CD14-positive monocyte (primary cell): ENCODE measurements around the gene PWP1. TPM values are rescaled to one million over a fixed set of nuclear protein-coding genes. Genes with fewer than 3 reads are reported as not detected.
A peak's percentile ranks its signal among the peaks of the same experiment; 100 is the strongest.

Experiments
- DNase-seq, 3 donors: peaks; one replicate each; pipeline ENCODE4 v3.0.0-alpha.2; 2011 to 2022
- H2AFZ ChIP-seq: 2 replicates; pipeline ENCODE4 v1.6.0; 2012; ENCODE audit warnings: mild to moderate bottlenecking, low read depth, low read length, inconsistent platforms; ENCODE audit not compliant: insufficient read depth, poor library complexity, severe bottlenecking
- H3K27ac ChIP-seq, 2 donors: 1 replicate in 1 of 2; 2 replicates in 1 of 2; pipeline ENCODE4 v1.5.1; 2012 to 2013; ENCODE audit warnings: low read length in 2 of 2, control low read depth in 1 of 2, inconsistent platforms in 1 of 2, low read depth in 1 of 2, mild to moderate bottlenecking in 1 of 2
- H3K27me3 ChIP-seq, 2 donors: one replicate each; pipeline versions ENCODE4 v1.6.0 to v1.6.1; 2011 to 2013; ENCODE audit warnings: low read length in 2 of 2; ENCODE audit not compliant: control insufficient read depth in 2 of 2, insufficient read depth in 2 of 2
- H3K36me3 ChIP-seq, 2 donors: replicated peaks in 1 of 2; 1 replicate in 1 of 2; 2 replicates in 1 of 2; pipeline versions ENCODE4 v1.5.1 to v1.6.1; 2012 to 2013; ENCODE audit warnings: low read length in 2 of 2, control low read depth in 1 of 2, inconsistent platforms in 1 of 2, mild to moderate bottlenecking in 1 of 2; ENCODE audit not compliant: insufficient read depth in 2 of 2, control insufficient read depth in 1 of 2
- H3K4me1 ChIP-seq, 2 donors: 1 replicate in 1 of 2; 2 replicates in 1 of 2; pipeline versions ENCODE4 v1.5.1 to v1.6.1; 2012 to 2013; ENCODE audit warnings: low read length in 2 of 2, control low read depth in 1 of 2, inconsistent platforms in 1 of 2, mild to moderate bottlenecking in 1 of 2, moderate library complexity in 1 of 2; ENCODE audit not compliant: insufficient read depth in 2 of 2, control insufficient read depth in 1 of 2
- H3K4me2 ChIP-seq: replicated peaks from 2 replicates; pipeline ENCODE3; 2012; ENCODE audit warnings: low read length, moderate library complexity, mild to moderate bottlenecking; ENCODE audit not compliant: poor library complexity, severe bottlenecking; ENCODE audit errors: extremely low read depth
- H3K4me3 ChIP-seq, 3 experiments: fragments of 200-600 bp in 1 of 3; sonication (generic) in 1 of 3; replicated peaks in 1 of 3; 1 replicate in 2 of 3; 2 replicates in 1 of 3; pipeline ENCODE4 v1.5.1; 2011 to 2013; ENCODE audit warnings: low read length in 3 of 3, mild to moderate bottlenecking in 3 of 3, control low read depth in 2 of 3, low read depth in 2 of 3, inconsistent platforms in 1 of 3, moderate library complexity in 1 of 3
- H3K79me2 ChIP-seq: 2 replicates; pipeline ENCODE4 v1.6.0; 2012; ENCODE audit warnings: mild to moderate bottlenecking, control low read depth, inconsistent platforms, low read length, moderate library complexity; ENCODE audit not compliant: insufficient read depth
- H3K9ac ChIP-seq: 2 replicates; pipeline ENCODE4 v1.6.0; 2017; ENCODE audit warnings: low read length, mild to moderate bottlenecking; ENCODE audit not compliant: insufficient read depth, poor library complexity, severe bottlenecking
- H3K9me3 ChIP-seq, 2 donors: replicated peaks in 1 of 2; 1 replicate in 1 of 2; 2 replicates in 1 of 2; pipeline versions ENCODE4 v1.5.1 to v1.6.1; 2012 to 2013; ENCODE audit warnings: low read length in 2 of 2, control low read depth in 1 of 2; ENCODE audit not compliant: control insufficient read depth in 1 of 2, insufficient read depth in 1 of 2
- H4K20me1 ChIP-seq: 2 replicates; pipeline ENCODE4 v1.6.0; 2012; ENCODE audit warnings: mild to moderate bottlenecking, low read length, control low read depth, moderate library complexity; ENCODE audit not compliant: insufficient read depth
- H3K27ac Mint-ChIP-seq, 7 donors: one replicate each; pipeline ENCODE4 v1.8.0; 2020; ENCODE audit warnings: mild to moderate bottlenecking in 7 of 7, mixed read lengths in 7 of 7, moderate library complexity in 6 of 7, inconsistent platforms in 2 of 7
- H3K27me3 Mint-ChIP-seq, 3 donors: one replicate each; pipeline ENCODE4 v1.8.0; 2021 to 2022; ENCODE audit warnings: low read depth in 3 of 3, mild to moderate bottlenecking in 3 of 3, mixed read lengths in 3 of 3, moderate library complexity in 3 of 3, inconsistent platforms in 1 of 3
- H3K36me3 Mint-ChIP-seq, 2 donors: one replicate each; pipeline ENCODE4 v1.8.0; 2020; ENCODE audit warnings: mixed read lengths in 2 of 2, inconsistent platforms in 1 of 2, mild to moderate bottlenecking in 1 of 2
- H3K4me1 Mint-ChIP-seq: one replicate; pipeline ENCODE4 v1.8.0; 2020; ENCODE audit warnings: mild to moderate bottlenecking, mixed read lengths
- H3K4me3 Mint-ChIP-seq, 2 donors: one replicate each; pipeline ENCODE4 v1.8.0; 2020; ENCODE audit warnings: mild to moderate bottlenecking in 2 of 2, mixed read lengths in 2 of 2, moderate library complexity in 1 of 2
- H3K9me3 Mint-ChIP-seq, 7 donors: one replicate each; pipeline ENCODE4 v1.8.0; 2020 to 2022; ENCODE audit warnings: mixed read lengths in 7 of 7, mild to moderate bottlenecking in 6 of 7, moderate library complexity in 6 of 7, inconsistent platforms in 2 of 7
- CTCF ChIP-seq: fragments of 200-600 bp; IDR thresholded peaks from one replicate; pipeline ENCODE4 v1.8.0; 2022; ENCODE audit warnings: antibody characterized with exemption, mild to moderate bottlenecking
- WGBS: methylation state at CpG from one replicate; pipeline ENCODE4 v1.1.5; 2013; ENCODE audit warnings: missing lambda C conversion rate; ENCODE audit not compliant: insufficient coverage; 5-methylcytosine and 5-hydroxymethylcytosine counted together
- intact Hi-C, 2 donors: fragments of 100-400 bp; cut with micrococcal nuclease; formaldehyde crosslinking; loops; one replicate each; pipeline versions ENCODE4 v1.15.0 to v1.15.1; 2023
- polyA plus RNA-seq, 3 donors: library from polyadenylated mRNA; depleted of rRNA in 1 of 3; unstranded in 2 of 3; stranded (reverse) in 1 of 3; fragments of 300-500 nt in 2 of 3; fragments of >200 nt in 1 of 3; fragmentation: Illumina TruSeq in 2 of 3; gene quantifications; 1 replicate in 2 of 3; 2 replicates in 1 of 3; pipeline ENCODE4 v1.2.3, GENCODE V29; 2012 to 2021

The PWP1 gene
- polyA plus RNA-seq, 3 donors, result 27.1 to 29.1 (median 28.0) TPM

- no peak overlapping the region for H3K27ac ChIP-seq
- no peaks in the 10 kb centered on the region for H3K79me2 ChIP-seq
- Mint-ChIP-seq H3K9me3 (no peaks in the 10 kb centered on the region), H3K4me3 (no peak overlapping the region), H3K27ac (peak overlapping the region in 1 of 7 donors; percentile 72), H3K36me3 (peaks cover 4 to 12% of the 10 kb centered on the region in 2 donors), H3K27me3 (no peaks in the 10 kb centered on the region), H3K4me1 (peaks cover 6% of the 10 kb centered on the region)
- no peak for TF ChIP-seq CTCF
- 96% methylated on average over 4 of the region's 9 CpGs for WGBS
- intact Hi-C loops, result no loop called here
- H4K20me1 ChIP-seq, result no peaks in the 10 kb centered on the region
- H2AFZ ChIP-seq, result no peak overlapping the region
- H3K27me3 ChIP-seq, result no peaks in the 10 kb centered on the region
- H3K4me1 ChIP-seq, result peaks cover under 1 to 8% of the 10 kb centered on the region in 2 donors
- H3K4me3 ChIP-seq, result no peak overlapping the region
- H3K9ac ChIP-seq, result no peak overlapping the region
- DNase-seq, result no peak
- peaks cover 0 to 6% of the 10 kb centered on the region in 2 donors for H3K36me3 ChIP-seq
- H3K4me2 ChIP-seq, result no peak overlapping the region
- H3K9me3 ChIP-seq, result no peaks in the 10 kb centered on the region
These were observed 30.1 kb upstream of the PWP1 start for GRCh38 chr12:107655281-107656065.

GRCh38 chr12:107656302-107656701, 29.3 kb upstream of the PWP1 start:
- Histone ChIP-seq H2AFZ (no peak overlapping the region), H3K4me2 (no peak overlapping the region), H3K27me3 (no peaks in the 10 kb centered on the region), H3K79me2 (no peaks in the 10 kb centered on the region), H3K4me1 (peaks cover 3 to 15% of the 10 kb centered on the region in 2 donors), H3K4me3 (no peak overlapping the region), H4K20me1 (no peaks in the 10 kb centered on the region), H3K9me3 (no peaks in the 10 kb centered on the region), H3K36me3 (peaks cover 0 to 6% of the 10 kb centered on the region in 2 donors), H3K27ac (no peak overlapping the region), H3K9ac (no peak overlapping the region)
- Mint-ChIP-seq H3K27ac (no peak overlapping the region), H3K36me3 (peaks cover 4 to 12% of the 10 kb centered on the region in 2 donors), H3K27me3 (peaks cover 0 to 3% (median 2%) of the 10 kb centered on the region in 3 donors), H3K9me3 (no peaks in the 10 kb centered on the region), H3K4me3 (no peak overlapping the region), H3K4me1 (peaks cover 14% of the 10 kb centered on the region)
- no peak for DNase-seq
- TF ChIP-seq CTCF, result no peak
- intact Hi-C loops, result no loop called here
